HG03575 (cell line): ENCODE data around the gene SEPHS1.
"Not testable (repeated sequence)": the region's sequence is repeated elsewhere in the genome, so short reads cannot be mapped to it uniquely, and the experiment has no call there.

Experiments used
- ATAC-seq: cut with Tn5 transposase; IDR thresholded peaks from one replicate; pipeline ENCODE4 v1.9.1; 2021; ENCODE audit not compliant: unreplicated experiment, insufficient number of reproducible peaks, low FRiP score; ENCODE audit errors: extremely low read depth

Gene SEPHS1

GRCh38 chr10:13348216-13349017 is at the start of gene SEPHS1:
Gene SEPHS1, minus strand, starts transcription at chr10:13348293. Its CDS starts 3,343 bp downstream, at chr10:13344950.
- ATAC-seq = no peak

DNA sequence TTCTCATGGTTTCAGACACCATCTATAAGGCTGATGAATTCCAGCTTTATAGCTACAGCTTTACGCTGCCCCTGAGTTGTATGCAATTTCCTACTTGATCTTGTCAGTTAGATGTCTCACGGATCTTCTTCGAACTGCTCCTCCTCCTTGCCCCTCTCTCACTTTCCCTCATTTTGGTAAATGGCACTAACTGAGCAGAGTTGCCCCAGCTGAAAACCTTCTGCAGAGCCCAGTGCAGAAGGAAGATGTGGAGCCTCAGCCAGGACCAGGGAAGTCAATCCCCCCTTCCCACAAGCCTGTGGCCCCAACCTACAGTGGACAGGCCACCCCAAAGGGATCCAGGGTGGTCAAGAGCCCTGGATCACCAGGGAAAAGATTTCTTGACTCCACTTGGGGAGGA is 49.0 kb upstream of the SEPHS1 start:
- ATAC-seq = no peak

GRCh38 chr10:13396369-13396768 is 48.3 kb upstream of the SEPHS1 start:
- ATAC-seq = no peak

- no peak for ATAC-seq
These were observed 47.4 kb upstream of the SEPHS1 start for GRCh38 chr10:13395540-13395939.

GRCh38 chr10:13393640-13394039 is 45.5 kb upstream of the SEPHS1 start:
- ATAC-seq = no peak

- ATAC-seq = no peak
These were observed 44.6 kb upstream of the SEPHS1 start for GRCh38 chr10:13392701-13393100.

DNA sequence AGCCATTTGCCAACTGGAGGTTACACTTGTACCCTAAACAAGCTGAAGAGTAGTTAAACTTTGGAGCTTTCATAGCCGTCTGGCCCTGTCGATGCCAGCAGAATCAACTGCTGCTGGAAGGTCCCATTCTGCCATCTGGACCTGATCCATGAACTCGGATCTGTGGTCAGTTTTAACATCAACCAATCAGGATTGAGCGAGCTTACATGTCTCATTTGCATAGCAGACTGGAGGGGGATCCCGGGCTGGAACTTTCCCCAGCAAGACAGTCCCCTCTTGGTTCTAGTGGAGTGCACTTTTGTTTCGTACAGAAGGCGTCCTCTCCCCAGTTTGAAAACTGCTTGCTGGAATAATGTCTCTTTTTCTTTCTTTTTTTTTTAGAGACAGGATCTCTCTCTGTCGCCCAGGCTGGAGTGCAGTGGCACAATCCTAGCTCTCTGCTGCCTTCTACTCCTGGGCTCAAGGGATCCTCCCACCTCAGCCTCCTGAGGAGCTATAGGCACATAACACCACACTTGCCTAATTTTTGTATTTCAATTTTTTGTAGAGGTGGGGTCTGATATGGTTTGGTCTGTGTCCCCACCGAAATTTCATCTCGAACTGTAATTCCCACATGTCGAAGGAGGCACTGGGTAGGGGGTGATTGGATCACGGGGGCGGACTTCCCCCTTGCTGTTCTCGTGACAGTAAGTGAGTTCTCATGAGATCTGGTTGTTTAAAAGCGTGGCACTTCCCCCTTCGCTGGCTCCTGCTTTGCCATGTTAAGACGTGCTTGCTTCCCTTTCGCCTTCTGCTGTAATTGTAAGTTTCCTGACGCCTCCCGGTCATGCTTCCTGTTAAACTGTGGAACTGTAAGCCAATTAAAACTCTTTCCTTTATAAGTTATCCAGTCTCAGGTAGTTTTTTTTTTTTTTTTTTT is 42.8 kb upstream of the SEPHS1 start:
- no peak for ATAC-seq

- no peak for ATAC-seq
These were observed 40.6 kb upstream of the SEPHS1 start for GRCh38 chr10:13388478-13389230.

GRCh38 chr10:13386021-13386420 is 37.9 kb upstream of the SEPHS1 start:
- ATAC-seq = no peak

- ATAC-seq = no peak
These were observed 35.3 kb upstream of the SEPHS1 start for GRCh38 chr10:13383399-13383761.

- ATAC-seq = no peak
These were observed 34.8 kb upstream of the SEPHS1 start for GRCh38 chr10:13382703-13383398.

DNA sequence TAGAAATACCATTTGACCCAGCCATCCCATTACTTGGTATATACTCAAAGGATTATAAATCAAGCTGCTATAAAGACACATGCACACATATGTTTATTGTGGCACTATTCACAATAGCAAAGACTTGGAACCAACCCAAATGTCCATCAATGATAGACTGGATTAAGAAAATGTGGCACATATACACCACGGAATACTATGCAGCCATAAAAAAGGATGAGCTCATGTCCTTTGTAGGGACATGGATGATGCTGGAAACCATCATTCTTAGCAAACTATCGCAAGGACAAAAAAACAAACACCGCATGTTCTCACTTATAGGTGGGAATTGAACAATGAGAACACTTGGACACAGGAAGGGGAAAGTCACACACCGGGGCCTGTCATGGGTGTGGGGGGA is 31.0 kb upstream of the SEPHS1 start:
- ATAC-seq = not testable (repeated sequence)

DNA sequence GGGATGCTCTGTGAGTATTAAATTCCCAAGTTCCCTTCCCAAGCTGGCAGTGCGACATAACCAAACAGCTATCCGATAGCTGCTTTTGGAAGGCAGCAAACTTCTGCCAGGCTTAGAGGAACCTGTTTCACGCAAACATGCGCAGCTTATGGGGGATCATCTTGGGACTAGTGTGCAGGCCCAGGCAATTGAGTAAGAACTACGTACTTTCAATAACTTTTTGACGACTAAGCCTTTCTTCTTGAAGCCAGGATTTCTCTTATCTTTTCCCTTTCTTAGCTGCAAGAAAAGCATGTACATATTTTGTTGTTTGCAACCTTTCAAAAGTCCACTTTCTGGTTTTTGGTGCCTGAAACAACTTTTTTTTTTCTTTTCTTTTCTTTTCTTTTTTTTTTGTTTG is 28.7 kb upstream of the SEPHS1 start:
- ATAC-seq = no peak

DNA sequence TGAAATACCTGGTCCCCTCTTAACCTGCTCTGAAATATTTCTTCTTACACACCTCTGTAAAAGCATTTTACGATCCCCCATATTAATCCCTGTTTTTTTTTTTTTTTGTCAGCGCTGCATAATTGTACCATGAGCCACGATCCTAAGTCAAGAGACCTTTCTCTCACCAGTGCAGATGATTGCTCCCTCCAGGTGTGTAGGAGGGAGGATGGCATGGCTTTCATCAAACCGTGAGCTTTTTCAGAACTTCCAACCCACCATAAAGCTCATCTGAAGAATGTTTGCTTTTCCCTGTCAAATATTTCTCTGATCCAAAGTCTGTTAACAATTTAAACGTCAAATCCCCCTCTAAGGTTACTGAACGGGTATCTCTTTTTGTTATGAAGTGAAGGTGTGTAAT is 28.2 kb upstream of the SEPHS1 start:
- ATAC-seq = no peak

DNA sequence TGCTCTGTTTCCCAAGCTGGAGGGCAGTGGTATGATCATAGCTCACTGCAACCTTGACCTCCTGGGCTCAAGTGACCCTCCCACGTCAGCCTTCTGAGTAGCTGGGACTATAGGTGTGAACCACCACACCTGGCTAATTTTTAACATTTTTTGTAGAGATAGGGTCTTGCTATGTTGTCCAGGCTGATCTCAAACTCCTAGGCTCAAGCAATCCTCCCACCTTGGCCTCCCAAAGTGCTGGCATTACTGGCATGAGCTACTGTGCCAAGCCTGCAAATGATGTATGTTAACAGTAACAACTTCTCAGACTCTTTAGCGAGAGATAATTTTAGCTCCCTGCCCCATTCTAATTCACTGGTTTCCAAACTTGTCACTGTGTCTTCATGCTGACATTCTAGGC is 27.7 kb upstream of the SEPHS1 start:
- no peak for ATAC-seq

DNA sequence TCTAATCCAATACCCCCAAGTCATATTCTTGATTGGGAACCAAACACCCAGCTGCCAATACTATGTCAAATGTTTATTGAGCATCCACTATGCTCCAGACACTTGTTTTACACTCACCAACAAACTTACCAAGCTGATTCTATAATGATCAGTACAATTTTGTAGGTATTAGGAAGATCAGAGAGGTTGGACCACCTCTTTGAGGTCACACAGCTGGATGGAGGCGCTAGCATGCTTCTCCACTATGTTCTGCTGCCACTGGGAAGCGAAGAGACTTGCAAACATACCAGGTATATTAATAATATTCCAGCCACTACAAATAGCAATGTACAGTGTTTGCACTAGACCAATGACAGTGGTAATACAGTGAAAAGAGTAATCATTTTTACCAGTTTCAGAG is 25.6 kb upstream of the SEPHS1 start:
- ATAC-seq = no peak

GRCh38 chr10:13372524-13372923 is 24.4 kb upstream of the SEPHS1 start:
- ATAC-seq = no peak

DNA sequence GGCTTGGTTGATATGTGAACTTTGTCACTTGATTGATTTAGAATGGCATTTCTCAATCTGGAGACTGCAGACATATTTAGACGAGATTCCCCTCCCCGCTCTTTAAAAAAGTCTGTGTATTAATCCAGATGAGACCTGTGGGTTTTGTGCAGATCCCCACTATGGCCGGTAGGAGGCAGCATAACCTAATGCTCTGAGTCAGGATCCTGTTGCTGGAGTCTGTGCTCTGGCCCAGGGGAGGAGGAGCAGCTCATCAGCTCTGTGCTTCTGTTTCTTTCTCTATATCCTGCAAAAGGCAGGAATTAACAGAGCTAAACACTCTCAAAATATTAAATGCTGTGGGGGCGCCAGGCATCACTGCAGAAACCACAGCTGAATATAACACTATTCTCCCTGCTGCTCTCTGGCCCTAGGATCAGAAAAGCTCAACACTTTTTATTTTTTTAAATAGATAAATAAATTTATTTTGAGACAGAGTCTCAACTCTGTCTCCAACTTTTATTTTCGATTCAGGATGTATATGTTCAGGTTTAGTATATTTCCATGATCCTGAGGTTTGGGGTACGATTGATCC is 23.9 kb upstream of the SEPHS1 start:
- no peak for ATAC-seq

DNA sequence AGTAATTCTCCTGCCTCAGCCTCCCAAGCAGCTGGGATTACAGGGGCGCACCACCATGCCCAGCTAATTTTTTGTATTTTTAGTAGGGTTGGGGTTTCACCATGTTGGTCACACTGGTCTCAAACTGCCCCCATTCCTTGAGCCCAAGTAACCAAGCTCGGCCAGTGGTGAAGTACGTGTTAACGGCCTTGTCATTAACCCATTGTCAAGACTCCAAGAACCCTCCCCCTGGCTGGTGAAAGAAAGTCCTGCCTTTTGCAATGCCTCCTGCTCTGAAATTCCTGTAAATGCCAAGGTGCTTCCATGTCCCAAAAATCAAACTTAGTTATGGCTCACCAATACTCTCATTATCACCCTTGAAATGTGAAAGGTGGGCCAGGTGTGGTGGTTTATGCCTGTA is 18.8 kb upstream of the SEPHS1 start:
- ATAC-seq = no peak
